ENCODE results near the gene CCDC154. TPM values are rescaled to one million over a fixed set of nuclear protein-coding genes. Genes with fewer than 3 reads are reported as not detected.

The CCDC154 gene
- total and polyA plus RNA-seq, 2 experiments from 2014 or later = 0.18 TPM; not detected in 1

GRCh38 chr16:1439058-1439698 lies 5.2 kb downstream of the CCDC154 start:
- no peaks in the 10 kb centered on the region for H4K20me1 ChIP-seq (ENCODE audit: insufficient read depth)
- H3K9me2 ChIP-seq (ENCODE audit: insufficient read depth) = no peaks in the 10 kb centered on the region
- H3K27me3 ChIP-seq (replicated peaks; ENCODE audit: insufficient read depth) = no peaks in the 10 kb centered on the region
- H3K27ac ChIP-seq = no peak overlapping the region
- WGBS, 2 experiments (ENCODE audit: low coverage in 1 of 2, low lambda C conversion rate in 2 of 2, missing lambda C conversion rate in 2 of 2) = 84% methylated on average over 17 to 27 of the region's 27 CpGs
- no peak overlapping the region for H3K9ac ChIP-seq
- no peaks in the 10 kb centered on the region for H3K36me3 ChIP-seq (ENCODE audit: low read depth)
- H3K4me3 ChIP-seq = no peak overlapping the region
- no peaks in the 10 kb centered on the region for H3F3A ChIP-seq (ENCODE audit: insufficient read depth)
- H3K4me2 ChIP-seq (ENCODE audit: unreplicated experiment) = no peak overlapping the region
- no peak overlapping the region for H2AFZ ChIP-seq
- no peaks in the 10 kb centered on the region for H3K4me1 ChIP-seq (ENCODE audit: insufficient read depth)
- TF ChIP-seq EZH2phosphoT487 (IDR thresholded peaks at IDR 0.05; ENCODE audit: insufficient read depth, low read depth) (no peak), EZH2 (IDR thresholded peaks at IDR 0.05; ENCODE audit: insufficient read depth, poor library complexity, severe bottlenecking) (no peak)
- in situ Hi-C loops (cut with MboI) = no loop called here
- no peaks in the 10 kb centered on the region for H3K9me3 ChIP-seq (ENCODE audit: low read depth)
- no peaks in the 10 kb centered on the region for H3K79me2 ChIP-seq (ENCODE audit: insufficient read depth)
- no peak for DNase-seq

GRCh38 chr16:1438229-1439057 lies 5.9 kb downstream of the CCDC154 start:
- Histone ChIP-seq H3K36me3 (ENCODE audit: low read depth) (no peaks in the 10 kb centered on the region), H3K27me3 (replicated peaks; ENCODE audit: insufficient read depth) (no peaks in the 10 kb centered on the region), H3K4me3 (no peak overlapping the region), H3K4me2 (ENCODE audit: unreplicated experiment) (no peak overlapping the region), H3K9me3 (ENCODE audit: low read depth) (no peaks in the 10 kb centered on the region), H3K79me2 (ENCODE audit: insufficient read depth) (no peaks in the 10 kb centered on the region), H3K4me1 (ENCODE audit: insufficient read depth) (no peaks in the 10 kb centered on the region), H3F3A (ENCODE audit: insufficient read depth) (no peaks in the 10 kb centered on the region), H4K20me1 (ENCODE audit: insufficient read depth) (no peaks in the 10 kb centered on the region), H3K27ac (no peak overlapping the region), H3K9me2 (ENCODE audit: insufficient read depth) (no peaks in the 10 kb centered on the region), H2AFZ (no peak overlapping the region), H3K9ac (no peak overlapping the region)
- in situ Hi-C loops (cut with MboI) = no loop called here
- DNase-seq = no peak
- TF ChIP-seq EZH2phosphoT487 (IDR thresholded peaks at IDR 0.05; ENCODE audit: insufficient read depth, low read depth) = no peak
- TF ChIP-seq EZH2 (IDR thresholded peaks at IDR 0.05; ENCODE audit: insufficient read depth, poor library complexity, severe bottlenecking) = no peak
- WGBS, 2 experiments (ENCODE audit: low coverage in 1 of 2, low lambda C conversion rate in 2 of 2, missing lambda C conversion rate in 2 of 2) = 78 to 83% methylated on average over 31 to 35 of the region's 35 CpGs

- no peak overlapping the region for H3K9ac ChIP-seq
These were observed 6.8 kb downstream of the CCDC154 start for GRCh38 chr16:1437606-1438005.

GRCh38 chr16:1436731-1437355 lies 7.5 kb downstream of the CCDC154 start:
- TF ChIP-seq EZH2 (IDR thresholded peaks at IDR 0.05; ENCODE audit: insufficient read depth, poor library complexity, severe bottlenecking) (no peak), EZH2phosphoT487 (IDR thresholded peaks at IDR 0.05; ENCODE audit: insufficient read depth, low read depth) (no peak)
- 89 to 92% methylated on average over 42 to 47 of the region's 47 CpGs for WGBS, 2 experiments (ENCODE audit: low coverage in 1 of 2, low lambda C conversion rate in 2 of 2, missing lambda C conversion rate in 2 of 2)
- no peak for DNase-seq

More at GRCh38 chr16:1437606-1438005, 6.8 kb downstream of the CCDC154 start:
- H3K4me1 ChIP-seq (ENCODE audit: insufficient read depth) = no peaks in the 10 kb centered on the region
- H3K36me3 ChIP-seq (ENCODE audit: low read depth) = no peaks in the 10 kb centered on the region
- no peaks in the 10 kb centered on the region for H3F3A ChIP-seq (ENCODE audit: insufficient read depth)
- no peaks in the 10 kb centered on the region for H3K9me2 ChIP-seq (ENCODE audit: insufficient read depth)
- in situ Hi-C loops (cut with MboI) = no loop called here
- no peak overlapping the region for H2AFZ ChIP-seq
- no peaks in the 10 kb centered on the region for H3K27me3 ChIP-seq (replicated peaks; ENCODE audit: insufficient read depth)
- no peak overlapping the region for H3K27ac ChIP-seq
- TF ChIP-seq EZH2 (IDR thresholded peaks at IDR 0.05; ENCODE audit: insufficient read depth, poor library complexity, severe bottlenecking) = no peak
- TF ChIP-seq EZH2phosphoT487 (IDR thresholded peaks at IDR 0.05; ENCODE audit: insufficient read depth, low read depth) = no peak
- H3K4me3 ChIP-seq = no peak overlapping the region
- H4K20me1 ChIP-seq (ENCODE audit: insufficient read depth) = no peaks in the 10 kb centered on the region
- no peaks in the 10 kb centered on the region for H3K79me2 ChIP-seq (ENCODE audit: insufficient read depth)
- WGBS, 2 experiments (ENCODE audit: low coverage in 1 of 2, low lambda C conversion rate in 2 of 2, missing lambda C conversion rate in 2 of 2) = 70 to 84% methylated on average over 10 to 18 of the region's 22 CpGs
- H3K9me3 ChIP-seq (ENCODE audit: low read depth) = no peaks in the 10 kb centered on the region
- H3K4me2 ChIP-seq (ENCODE audit: unreplicated experiment) = no peak overlapping the region
- DNase-seq = no peak

More at GRCh38 chr16:1436731-1437355, 7.5 kb downstream of the CCDC154 start:
- Histone ChIP-seq H3K9me2 (ENCODE audit: insufficient read depth) (no peaks in the 10 kb centered on the region), H3K27ac (no peak overlapping the region), H2AFZ (no peak overlapping the region), H3F3A (ENCODE audit: insufficient read depth) (no peaks in the 10 kb centered on the region), H3K27me3 (replicated peaks; ENCODE audit: insufficient read depth) (no peaks in the 10 kb centered on the region), H3K9ac (no peak overlapping the region), H3K4me3 (no peak overlapping the region), H4K20me1 (ENCODE audit: insufficient read depth) (no peaks in the 10 kb centered on the region), H3K9me3 (ENCODE audit: low read depth) (no peaks in the 10 kb centered on the region), H3K79me2 (ENCODE audit: insufficient read depth) (no peaks in the 10 kb centered on the region), H3K4me2 (ENCODE audit: unreplicated experiment) (no peak overlapping the region), H3K4me1 (ENCODE audit: insufficient read depth) (no peaks in the 10 kb centered on the region), H3K36me3 (ENCODE audit: low read depth) (no peaks in the 10 kb centered on the region)
- in situ Hi-C loops (cut with MboI) = no loop called here
